Esophagus (tissue), 2 donors: Measurements from ENCODE around the gene BBX. TPM values are rescaled to one million over a fixed set of nuclear protein-coding genes. Genes with fewer than 3 reads are reported as not detected.

Experiments
- H3K27ac ChIP-seq, 2 donors: one replicate each; pipeline ENCODE4 v1.5.1; 2013; ENCODE audit warnings: low read depth in 2 of 2, mild to moderate bottlenecking in 2 of 2, inconsistent platforms in 1 of 2, low read length in 1 of 2, moderate library complexity in 1 of 2
- H3K27me3 ChIP-seq, 2 donors: one replicate each; pipeline ENCODE4 v1.6.1; 2013; ENCODE audit warnings: low read length in 2 of 2, control low read depth in 1 of 2, mild to moderate bottlenecking in 1 of 2; ENCODE audit not compliant: insufficient read depth in 2 of 2, control insufficient read depth in 1 of 2
- H3K36me3 ChIP-seq, 2 donors: one replicate each; pipeline ENCODE4 v1.6.1; 2013; ENCODE audit warnings: low read length in 1 of 2; ENCODE audit not compliant: control insufficient read depth in 2 of 2, insufficient read depth in 2 of 2
- H3K4me1 ChIP-seq, 2 donors: one replicate each; pipeline ENCODE4 v1.6.1; 2013; ENCODE audit warnings: low read length in 1 of 2; ENCODE audit not compliant: control insufficient read depth in 2 of 2, insufficient read depth in 2 of 2
- H3K4me3 ChIP-seq, 2 donors: one replicate each; pipeline ENCODE4 v1.5.1; 2013; ENCODE audit warnings: low read length in 2 of 2, mild to moderate bottlenecking in 2 of 2, low read depth in 1 of 2, moderate library complexity in 1 of 2
- H3K9me3 ChIP-seq, 2 donors: one replicate each; pipeline ENCODE4 v1.6.1; 2013; ENCODE audit warnings: mild to moderate bottlenecking in 2 of 2, low read depth in 1 of 2, low read length in 1 of 2, moderate library complexity in 1 of 2; ENCODE audit not compliant: control insufficient read depth in 2 of 2, insufficient read depth in 1 of 2
- WGBS, 2 donors: extraction: QIAGEN DNeasy Blood & Tissue Kit; methylation state at CpG; one replicate each; pipeline ENCODE4 v1.1.7; 2013; 5-methylcytosine and 5-hydroxymethylcytosine counted together
- polyA plus RNA-seq, 2 donors: library from polyadenylated mRNA; stranded (reverse); fragments of 200-250 nt; gene quantifications; one replicate each; pipeline ENCODE4 v1.2.3, GENCODE V29; 2013
- donor health status: healthy with polysubstance abuse.
- donor health status: Bipolar disorder and iron deficiency.

The BBX gene
- 1 to 10 TPM; 3.4 to 4.7 TPM for polyA plus RNA-seq

DNA sequence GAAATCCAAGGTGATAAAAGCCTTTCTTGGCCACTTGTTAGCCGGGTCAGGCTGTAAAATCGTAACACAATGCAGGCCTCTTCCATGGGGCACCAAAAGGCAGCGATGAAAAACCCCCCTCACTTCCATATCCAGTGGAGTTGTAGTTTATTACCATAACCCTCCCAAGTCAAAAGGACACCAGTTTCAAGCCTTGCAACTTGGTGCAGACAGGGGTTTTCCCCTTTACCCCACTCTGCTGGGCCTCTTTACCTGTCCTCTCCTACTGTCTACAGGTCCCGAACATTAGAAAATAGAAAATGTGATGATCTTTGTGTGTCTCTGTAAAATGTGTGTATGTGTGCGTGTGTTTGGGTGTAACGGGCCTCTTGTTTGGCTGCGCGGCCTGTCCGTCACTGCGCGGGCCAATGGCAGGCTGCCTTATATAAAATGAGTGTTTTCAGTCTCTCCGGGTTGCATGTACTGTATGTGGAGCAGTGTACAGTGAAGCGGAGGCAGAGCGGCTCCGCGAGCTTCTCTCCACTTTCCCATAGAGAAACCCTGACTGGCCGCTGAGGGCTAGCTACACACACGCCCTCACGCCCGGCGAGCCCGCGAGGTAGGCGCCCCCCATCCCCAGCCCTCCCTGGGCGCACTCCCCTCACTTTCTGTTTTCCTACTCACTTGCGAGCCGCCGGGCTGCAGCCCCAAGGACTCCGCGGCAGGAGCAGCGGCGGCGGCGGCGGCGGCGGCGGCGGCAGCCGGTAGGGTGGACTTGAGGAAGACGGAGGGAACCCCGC is at the start of gene BBX:
Gene BBX (plus strand): TSS at position 453 of the 779 bp plus-strand sequence. CDS start 187,499 bp downstream, outside the sequence.
- Histone ChIP-seq H3K4me3 (peak within 1 kb of the TSS; percentile 88), H3K9me3 (no peaks in the 10 kb centered on the region), H3K27ac (peak within 1 kb of the TSS; percentile 93 to 94), H3K36me3 (no peaks in the 10 kb centered on the region), H3K27me3 (no peaks in the 10 kb centered on the region), H3K4me1 (no peaks in the 10 kb centered on the region)
- 0 to 1% methylated on average over 42 of the region's 42 CpGs for WGBS, 2 donors

DNA sequence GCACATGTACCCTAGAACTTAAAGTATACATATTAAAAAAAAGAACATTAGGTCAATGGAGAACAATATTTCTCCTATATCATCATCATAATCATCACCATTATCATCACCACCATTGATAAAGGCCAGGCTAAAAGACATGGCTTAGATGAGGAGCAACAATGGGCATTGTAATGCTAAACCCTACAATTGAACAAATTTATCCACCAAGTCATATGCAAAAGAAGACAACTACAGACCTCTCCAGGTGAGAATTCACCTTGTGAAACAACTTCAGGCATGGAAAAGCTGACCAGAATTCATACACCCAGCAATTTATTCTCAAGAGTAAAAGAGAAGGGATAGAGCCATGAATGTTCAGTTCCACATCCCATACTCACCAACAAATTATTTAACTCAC is 46.3 kb upstream of the BBX start:
- H3K4me1 ChIP-seq = no peaks in the 10 kb centered on the region
- no peak overlapping the region for H3K4me3 ChIP-seq
- H3K27ac ChIP-seq = no peak overlapping the region
- H3K36me3 ChIP-seq = no peaks in the 10 kb centered on the region
- no peaks in the 10 kb centered on the region for H3K27me3 ChIP-seq
- no peaks in the 10 kb centered on the region for H3K9me3 ChIP-seq

- no peaks in the 10 kb centered on the region for H3K9me3 ChIP-seq
- no peaks in the 10 kb centered on the region for H3K27me3 ChIP-seq
- no peaks in the 10 kb centered on the region for H3K4me1 ChIP-seq
- no peak overlapping the region for H3K27ac ChIP-seq
- WGBS, 2 donors = 89 to 91% methylated on average over 2 of the region's 2 CpGs
- no peak overlapping the region for H3K4me3 ChIP-seq
- no peaks in the 10 kb centered on the region for H3K36me3 ChIP-seq
Measured at GRCh38 chr3:107487490-107487889, 35.3 kb upstream of the BBX start.

- Histone ChIP-seq H3K4me1 (no peaks in the 10 kb centered on the region), H3K4me3 (no peak overlapping the region), H3K36me3 (no peaks in the 10 kb centered on the region), H3K9me3 (no peaks in the 10 kb centered on the region), H3K27me3 (no peaks in the 10 kb centered on the region), H3K27ac (no peak overlapping the region)
- 85 to 92% methylated on average over 4 of the region's 4 CpGs for WGBS, 2 donors
Measured at GRCh38 chr3:107488942-107489341, 33.8 kb upstream of the BBX start.

- Histone ChIP-seq H3K27me3 (no peaks in the 10 kb centered on the region), H3K9me3 (no peaks in the 10 kb centered on the region), H3K4me1 (no peaks in the 10 kb centered on the region), H3K36me3 (no peaks in the 10 kb centered on the region), H3K4me3 (no peak overlapping the region), H3K27ac (no peak overlapping the region)
- WGBS, 2 donors = 71 to 82% methylated on average over 1 of the region's 1 CpG
Measured at GRCh38 chr3:107493134-107493533, 29.6 kb upstream of the BBX start.

DNA sequence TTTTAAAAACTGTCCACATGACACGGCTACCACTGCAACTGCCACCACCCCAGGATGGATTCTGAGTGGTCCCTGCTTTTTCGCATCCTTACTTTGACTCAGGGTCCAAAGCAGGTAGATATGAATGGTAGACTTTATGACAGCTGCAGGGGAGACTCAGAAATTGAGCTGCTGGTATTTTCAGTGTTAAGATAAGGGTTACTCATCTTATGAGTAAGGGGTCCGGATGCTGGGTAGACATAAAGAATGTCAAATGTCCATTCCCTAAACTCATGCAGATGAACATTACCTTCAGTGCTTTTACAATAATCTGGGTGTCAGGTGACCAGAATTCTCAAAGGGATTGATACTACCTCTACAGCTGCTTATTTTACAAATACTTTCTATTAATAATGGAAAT is 25.9 kb upstream of the BBX start:
- Histone ChIP-seq H3K36me3 (no peaks in the 10 kb centered on the region), H3K27ac (no peak overlapping the region)
- 95% methylated on average over 3 of the region's 3 CpGs for WGBS, 2 donors

DNA sequence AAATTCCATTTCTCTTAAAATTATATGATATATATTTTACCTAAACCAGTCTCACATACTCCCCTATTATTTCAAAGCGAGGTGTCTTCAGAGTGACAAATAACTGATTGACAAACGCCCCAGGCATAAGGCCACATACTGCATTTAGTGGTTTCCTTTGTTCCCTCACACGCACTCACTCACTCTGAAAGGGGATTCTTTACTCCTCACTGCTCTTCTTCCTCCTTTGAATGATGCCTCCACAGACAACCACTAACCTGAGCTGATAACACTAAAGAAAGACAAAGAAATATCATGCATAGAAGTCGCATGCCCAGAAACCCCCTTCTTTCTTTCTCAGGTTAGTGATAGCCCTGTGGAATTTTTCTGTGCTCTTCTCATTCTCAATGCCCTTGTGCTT is 24.1 kb upstream of the BBX start:
- H3K9me3 ChIP-seq = no peaks in the 10 kb centered on the region
- H3K27me3 ChIP-seq = no peaks in the 10 kb centered on the region
- no peaks in the 10 kb centered on the region for H3K4me1 ChIP-seq
- no peaks in the 10 kb centered on the region for H3K36me3 ChIP-seq
- no peak overlapping the region for H3K4me3 ChIP-seq
- H3K27ac ChIP-seq = no peak overlapping the region
- 74 to 82% methylated on average over 4 of the region's 4 CpGs for WGBS, 2 donors

More for the DNA sequence above, 25.9 kb upstream of the BBX start:
- H3K27me3 ChIP-seq = no peaks in the 10 kb centered on the region
- no peaks in the 10 kb centered on the region for H3K9me3 ChIP-seq
- no peak overlapping the region for H3K4me3 ChIP-seq
- H3K4me1 ChIP-seq = no peaks in the 10 kb centered on the region

- H3K27me3 ChIP-seq = no peaks in the 10 kb centered on the region
- H3K36me3 ChIP-seq = no peaks in the 10 kb centered on the region
- WGBS, 2 donors = 76 to 87% methylated on average over 2 of the region's 2 CpGs
Measured at GRCh38 chr3:107506458-107506857, 16.3 kb upstream of the BBX start.

GRCh38 chr3:107508331-107508730 is 14.4 kb upstream of the BBX start:
- no peaks in the 10 kb centered on the region for H3K4me1 ChIP-seq
- no peak overlapping the region for H3K27ac ChIP-seq
- no peaks in the 10 kb centered on the region for H3K36me3 ChIP-seq
- H3K9me3 ChIP-seq = no peaks in the 10 kb centered on the region
- no peaks in the 10 kb centered on the region for H3K27me3 ChIP-seq
- 92 to 96% methylated on average over 2 of the region's 2 CpGs for WGBS, 2 donors
- no peak overlapping the region for H3K4me3 ChIP-seq

More at GRCh38 chr3:107506458-107506857, 16.3 kb upstream of the BBX start:
- Histone ChIP-seq H3K9me3 (no peaks in the 10 kb centered on the region), H3K4me1 (no peaks in the 10 kb centered on the region), H3K27ac (no peak overlapping the region), H3K4me3 (no peak overlapping the region)

GRCh38 chr3:107512108-107512507 is 10.7 kb upstream of the BBX start:
- Histone ChIP-seq H3K36me3 (no peaks in the 10 kb centered on the region), H3K27ac (no peak overlapping the region), H3K4me3 (no peak overlapping the region), H3K4me1 (no peaks in the 10 kb centered on the region), H3K9me3 (no peaks in the 10 kb centered on the region), H3K27me3 (no peaks in the 10 kb centered on the region)
- 79 to 87% methylated on average over 1 of the region's 1 CpG for WGBS, 2 donors
